K562 (cell line): ENCODE measurements around the gene SLC15A3.

ENCODE experiments used
- ARHGAP35 ChIP-seq: fragments of 450-650 bp; IDR thresholded peaks from 2 replicates; pipeline ENCODE4 v1.6.1; 2018; ENCODE audit not compliant: partially characterized antibody
- SAP30 ChIP-seq: fragments of 200-600 bp; sonication (generic); IDR thresholded peaks from 2 replicates; pipeline ENCODE4 v1.6.1; 2012; ENCODE audit warnings: borderline replicate concordance, low read depth, mild to moderate bottlenecking, moderate library complexity, low read length, control low read depth, inconsistent platforms; ENCODE audit not compliant: insufficient read depth, poor library complexity, severe bottlenecking
- SMARCA5 ChIP-seq: fragments of 450-650 bp; IDR thresholded peaks from 2 replicates; pipeline ENCODE4 v1.6.1; 2016

GRCh38 chr11:60974726-60975125 is 22.8 kb upstream of the SLC15A3 start:
- no peak for TF ChIP-seq SMARCA5
- no peak for TF ChIP-seq SAP30
- no peak for TF ChIP-seq ARHGAP35
